ENCODE data around the gene PRKAR2A. TPM values are rescaled to one million over a fixed set of nuclear protein-coding genes. Genes with fewer than 3 reads are reported as not detected.
A peak's percentile ranks its signal among the peaks of the same experiment; 100 is the strongest.
"Not testable (repeated sequence)": the region's sequence is repeated elsewhere in the genome, so short reads cannot be mapped to it uniquely, and the experiment has no call there.

Gene PRKAR2A
- polyA plus RNA-seq, 1 experiment: 20.7 TPM

DNA sequence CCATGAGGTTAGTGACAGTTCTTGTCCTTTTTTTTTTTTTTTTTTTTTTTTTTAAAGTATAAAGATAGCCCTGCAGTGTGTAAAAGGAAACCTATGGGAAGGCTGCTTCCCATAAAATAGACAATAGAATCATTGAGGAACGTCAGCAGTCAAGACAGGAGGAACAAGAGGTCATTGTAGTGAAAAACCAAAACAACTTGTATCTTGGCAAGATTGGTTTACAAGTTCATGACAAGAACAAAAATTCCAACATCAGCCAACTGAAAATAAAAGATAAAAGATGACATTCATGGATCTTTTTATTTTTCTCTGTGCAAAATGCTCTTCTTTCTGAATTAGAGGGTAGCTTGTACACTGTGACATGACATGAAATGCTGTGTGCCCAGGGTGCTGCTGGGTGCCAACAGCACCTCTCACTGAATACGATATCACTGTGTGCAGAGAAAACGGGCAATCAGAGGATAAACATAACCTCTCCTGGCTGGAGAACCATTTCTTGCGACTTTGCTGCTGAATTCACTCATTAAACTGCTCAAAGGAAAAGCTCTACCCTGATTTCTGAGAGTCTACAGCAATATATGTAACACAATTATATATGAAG lies 100.6 kb downstream of the PRKAR2A start:
- DNase-seq (ENCODE audit: low read depth, low spot score): no peak
- CTCF ChIA-PET: interaction anchor here (3.9 kb wide), 1 partner anchor 8 kb away, joined by 33 read pairs; no protein-coding TSS in a partner anchor
- POLR2A ChIA-PET: no interaction called here
- TF ChIP-seq, protein P1, sequence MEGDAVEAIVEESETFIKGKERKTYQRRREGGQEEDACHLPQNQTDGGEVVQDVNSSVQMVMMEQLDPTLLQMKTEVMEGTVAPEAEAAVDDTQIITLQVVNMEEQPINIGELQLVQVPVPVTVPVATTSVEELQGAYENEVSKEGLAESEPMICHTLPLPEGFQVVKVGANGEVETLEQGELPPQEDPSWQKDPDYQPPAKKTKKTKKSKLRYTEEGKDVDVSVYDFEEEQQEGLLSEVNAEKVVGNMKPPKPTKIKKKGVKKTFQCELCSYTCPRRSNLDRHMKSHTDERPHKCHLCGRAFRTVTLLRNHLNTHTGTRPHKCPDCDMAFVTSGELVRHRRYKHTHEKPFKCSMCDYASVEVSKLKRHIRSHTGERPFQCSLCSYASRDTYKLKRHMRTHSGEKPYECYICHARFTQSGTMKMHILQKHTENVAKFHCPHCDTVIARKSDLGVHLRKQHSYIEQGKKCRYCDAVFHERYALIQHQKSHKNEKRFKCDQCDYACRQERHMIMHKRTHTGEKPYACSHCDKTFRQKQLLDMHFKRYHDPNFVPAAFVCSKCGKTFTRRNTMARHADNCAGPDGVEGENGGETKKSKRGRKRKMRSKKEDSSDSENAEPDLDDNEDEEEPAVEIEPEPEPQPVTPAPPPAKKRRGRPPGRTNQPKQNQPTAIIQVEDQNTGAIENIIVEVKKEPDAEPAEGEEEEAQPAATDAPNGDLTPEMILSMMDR (IDR thresholded peaks at IDR 0.05; ENCODE audit: low read depth, low read length): no peak
- Histone ChIP-seq H3K9me3 (ENCODE audit: control insufficient read depth, insufficient read depth, low read length) (no peaks in the 10 kb centered on the region; the same call in 1 of the 2 replicates), H3K27me3 (ENCODE audit: control insufficient read depth, insufficient read depth, low read length) (no peaks in the 10 kb centered on the region), H3K27ac (ENCODE audit: low read depth, low read length) (no peak overlapping the region), H3K4me3 (ENCODE audit: low read depth, low read length) (no peak overlapping the region)

DNA sequence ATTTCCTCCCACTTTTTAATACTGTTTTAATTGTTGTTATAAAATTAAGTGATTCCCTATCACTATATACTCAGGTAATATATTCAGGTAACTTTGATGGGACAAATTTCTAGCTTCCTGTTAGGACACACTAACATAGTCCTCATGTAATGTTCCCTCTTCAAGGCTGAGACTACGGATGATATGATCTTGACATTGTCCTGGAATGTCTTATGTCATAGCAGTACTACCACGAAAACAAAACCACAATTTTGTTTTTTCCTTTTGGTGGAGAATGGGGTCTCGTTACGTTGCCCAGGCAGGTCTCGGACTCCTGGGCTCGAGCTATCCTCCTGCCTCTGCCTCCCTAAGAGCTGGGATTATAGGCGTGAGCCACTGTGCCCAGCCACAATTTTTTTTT lies 103.9 kb downstream of the PRKAR2A start:
- ChIA-PET POLR2A (interaction anchor here (0.7 kb wide), 1 partner anchor 140 kb away, joined by 3 read pairs; no protein-coding TSS in a partner anchor), CTCF (no interaction called here)
- no peak overlapping the region for H3K4me3 ChIP-seq (ENCODE audit: low read depth, low read length)
- no peak overlapping the region for H3K27ac ChIP-seq (ENCODE audit: low read depth, low read length)
- no peaks in the 10 kb centered on the region; the same call in 1 of the 2 replicates for H3K9me3 ChIP-seq (ENCODE audit: control insufficient read depth, insufficient read depth, low read length)
- DNase-seq (ENCODE audit: low read depth, low spot score): no peak
- H3K27me3 ChIP-seq (ENCODE audit: control insufficient read depth, insufficient read depth, low read length): no peaks in the 10 kb centered on the region
- TF ChIP-seq, protein P1 (IDR thresholded peaks at IDR 0.05; ENCODE audit: low read depth, low read length): no peak

DNA sequence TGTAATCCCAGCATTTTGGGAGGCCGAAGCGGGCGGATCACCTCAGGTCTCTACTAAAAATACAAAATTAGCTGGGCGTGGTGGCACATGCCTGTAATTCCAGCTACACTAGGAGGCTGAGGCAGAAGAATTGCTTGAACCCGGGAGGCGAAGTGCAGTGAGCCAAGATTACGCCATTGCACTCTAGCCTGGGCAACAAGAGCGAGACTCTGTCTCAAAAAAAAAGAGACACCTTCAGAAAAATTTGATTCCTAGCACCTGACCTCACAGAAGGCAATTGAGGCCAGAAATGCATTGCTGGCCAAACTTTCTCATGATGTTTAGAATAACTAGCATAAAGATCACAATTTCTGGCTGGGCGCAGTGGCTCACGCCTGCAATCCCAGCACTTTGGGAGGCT lies 106.4 kb downstream of the PRKAR2A start:
- CTCF ChIA-PET: interaction anchor here (0.7 kb wide), 2 partner anchors 181 to 235 kb away, joined by 3 to 4 read pairs; no protein-coding TSS in a partner anchor
- not testable (repeated sequence) for DNase-seq (ENCODE audit: low read depth, low spot score); H3K4me3 ChIP-seq (ENCODE audit: low read depth, low read length); H3K27me3 ChIP-seq (ENCODE audit: control insufficient read depth, insufficient read depth, low read length); H3K27ac ChIP-seq (ENCODE audit: low read depth, low read length); H3K9me3 ChIP-seq (ENCODE audit: control insufficient read depth, insufficient read depth, low read length)
- POLR2A ChIA-PET: interaction anchor here (0.7 to 1.0 kb wide), 3 partner anchors 13 to 24 kb away, joined by 3 to 8 read pairs (median 6); no protein-coding TSS in a partner anchor

GRCh38 chr3:48739955-48740823 lies 107.5 kb downstream of the PRKAR2A start:
- Histone ChIP-seq H3K4me3 (ENCODE audit: low read depth, low read length) (no peak overlapping the region), H3K27ac (ENCODE audit: low read depth, low read length) (peak overlapping the region; percentile 11), H3K9me3 (ENCODE audit: control insufficient read depth, insufficient read depth, low read length) (no peaks in the 10 kb centered on the region), H3K27me3 (ENCODE audit: control insufficient read depth, insufficient read depth, low read length) (no peaks in the 10 kb centered on the region)
- TF ChIP-seq, protein P1 (IDR thresholded peaks at IDR 0.05; ENCODE audit: low read depth, low read length): peak; percentile 87
- POLR2A ChIA-PET: interaction anchor here (0.7 to 1.3 kb wide), 3 partner anchors 23 to 281 kb away, joined by 3 to 4 read pairs (median 3); partner anchors contain the start of genes IP6K2 and NDUFAF3
- no peak for DNase-seq (ENCODE audit: low read depth, low spot score)
- CTCF ChIA-PET: interaction anchor here (0.5 to 2.4 kb wide), 48 partner anchors 9 to 354 kb away, joined by 3 to 33 read pairs (median 4); partner anchors contain the start of genes CELSR3, IP6K2, NCKIPSD and QRICH1

GRCh38 chr3:48739617-48739954 lies 108.1 kb downstream of the PRKAR2A start:
- Histone ChIP-seq H3K27me3 (ENCODE audit: control insufficient read depth, insufficient read depth, low read length) (no peaks in the 10 kb centered on the region), H3K27ac (ENCODE audit: low read depth, low read length) (no peak overlapping the region), H3K9me3 (ENCODE audit: control insufficient read depth, insufficient read depth, low read length) (no peaks in the 10 kb centered on the region), H3K4me3 (ENCODE audit: low read depth, low read length) (no peak overlapping the region)
- POLR2A ChIA-PET: interaction anchor here (0.6 to 1.3 kb wide), 4 partner anchors 23 to 282 kb away, joined by 3 to 4 read pairs (median 4); partner anchors contain the start of genes IP6K2 and NDUFAF3
- CTCF ChIA-PET: interaction anchor here (0.5 to 2.4 kb wide), 44 partner anchors 9 to 355 kb away, joined by 3 to 33 read pairs (median 5); partner anchors contain the start of genes CELSR3, IP6K2, NCKIPSD and QRICH1
- TF ChIP-seq, protein P1 (IDR thresholded peaks at IDR 0.05; ENCODE audit: low read depth, low read length): no peak
- no peak for DNase-seq (ENCODE audit: low read depth, low spot score)
